GM06990 (cell line): ENCODE measurements around the gene PFN4.
A peak's percentile ranks its signal among the peaks of the same experiment; 100 is the strongest.

ENCODE experiments used
- DNase-seq: peaks from one replicate; pipeline ENCODE4 v3.0.0-alpha.2; 2011; ENCODE audit not compliant: insufficient read length; ENCODE audit errors: extremely low read depth
- H3K27me3 ChIP-seq: replicated peaks from 2 replicates; pipeline ENCODE4 v1.6.0; 2011; ENCODE audit warnings: low read length; ENCODE audit not compliant: control insufficient read depth, insufficient read depth
- H3K36me3 ChIP-seq: 2 replicates; pipeline ENCODE4 v1.5.1; 2011; ENCODE audit warnings: low read length; ENCODE audit not compliant: control insufficient read depth, insufficient read depth
- H3K4me3 ChIP-seq: replicated peaks from 2 replicates; pipeline ENCODE4 v1.5.1; 2011; ENCODE audit warnings: low read depth, mild to moderate bottlenecking, control low read depth, low read length
- TF ChIP-seq, protein P1 (sequence below): IDR thresholded peaks from 2 replicates; pipeline ENCODE4 v1.5.1; 2011; ENCODE audit warnings: low read length, control low read depth, mild to moderate bottlenecking, inconsistent platforms; ENCODE audit not compliant: insufficient read depth, poor library complexity, severe bottlenecking

PFN4 gene

GRCh38 chr2:24122366-24123194 lies 554 bp downstream of the PFN4 start:
- Histone ChIP-seq H3K27me3 (no peaks in the 10 kb centered on the region), H3K4me3 (peak overlapping the region; percentile 69), H3K36me3 (no peaks in the 10 kb centered on the region)
- DNase-seq = no peak
- TF ChIP-seq, protein P1, sequence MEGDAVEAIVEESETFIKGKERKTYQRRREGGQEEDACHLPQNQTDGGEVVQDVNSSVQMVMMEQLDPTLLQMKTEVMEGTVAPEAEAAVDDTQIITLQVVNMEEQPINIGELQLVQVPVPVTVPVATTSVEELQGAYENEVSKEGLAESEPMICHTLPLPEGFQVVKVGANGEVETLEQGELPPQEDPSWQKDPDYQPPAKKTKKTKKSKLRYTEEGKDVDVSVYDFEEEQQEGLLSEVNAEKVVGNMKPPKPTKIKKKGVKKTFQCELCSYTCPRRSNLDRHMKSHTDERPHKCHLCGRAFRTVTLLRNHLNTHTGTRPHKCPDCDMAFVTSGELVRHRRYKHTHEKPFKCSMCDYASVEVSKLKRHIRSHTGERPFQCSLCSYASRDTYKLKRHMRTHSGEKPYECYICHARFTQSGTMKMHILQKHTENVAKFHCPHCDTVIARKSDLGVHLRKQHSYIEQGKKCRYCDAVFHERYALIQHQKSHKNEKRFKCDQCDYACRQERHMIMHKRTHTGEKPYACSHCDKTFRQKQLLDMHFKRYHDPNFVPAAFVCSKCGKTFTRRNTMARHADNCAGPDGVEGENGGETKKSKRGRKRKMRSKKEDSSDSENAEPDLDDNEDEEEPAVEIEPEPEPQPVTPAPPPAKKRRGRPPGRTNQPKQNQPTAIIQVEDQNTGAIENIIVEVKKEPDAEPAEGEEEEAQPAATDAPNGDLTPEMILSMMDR = no peak

GRCh38 chr2:24121469-24121868 lies 1.7 kb downstream of the PFN4 start:
- no peaks in the 10 kb centered on the region for H3K27me3 ChIP-seq
- DNase-seq = no peak
- H3K36me3 ChIP-seq = no peaks in the 10 kb centered on the region
- TF ChIP-seq, protein P1 = no peak
- no peak overlapping the region for H3K4me3 ChIP-seq

- Histone ChIP-seq H3K4me3 (no peak overlapping the region), H3K27me3 (no peaks in the 10 kb centered on the region), H3K36me3 (no peaks in the 10 kb centered on the region)
- TF ChIP-seq, protein P1 = no peak
- DNase-seq = no peak
Measured at GRCh38 chr2:24121066-24121465, 2.1 kb downstream of the PFN4 start.

DNA sequence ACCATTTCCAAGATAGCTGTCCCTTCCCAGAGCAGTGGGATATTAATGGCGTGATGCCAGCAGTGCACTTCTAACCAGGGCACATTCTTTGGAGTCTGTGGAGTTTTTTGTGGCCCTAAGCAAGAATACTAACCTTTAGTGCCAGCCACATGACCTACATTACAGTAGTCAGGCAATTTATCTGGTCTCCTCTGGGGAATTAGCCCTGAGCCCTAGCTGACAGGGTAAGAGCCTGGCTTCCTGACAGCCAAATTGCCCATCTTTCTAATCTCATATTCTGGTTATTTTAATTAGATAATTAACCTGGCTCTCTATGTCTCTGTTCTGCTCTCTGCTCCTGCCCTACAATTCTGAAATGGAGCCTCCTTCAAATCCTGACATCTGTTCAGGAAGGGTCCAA lies 5.2 kb downstream of the PFN4 start:
- H3K4me3 ChIP-seq = no peak overlapping the region
- no peaks in the 10 kb centered on the region for H3K27me3 ChIP-seq
- TF ChIP-seq, protein P1 = no peak
- DNase-seq = no peak
- H3K36me3 ChIP-seq = no peaks in the 10 kb centered on the region

GRCh38 chr2:24115057-24115456 lies 8.1 kb downstream of the PFN4 start:
- Histone ChIP-seq H3K36me3 (no peaks in the 10 kb centered on the region), H3K4me3 (no peak overlapping the region), H3K27me3 (no peaks in the 10 kb centered on the region)
- DNase-seq = no peak
- TF ChIP-seq, protein P1 = no peak
